H54 (cell line): Measurements from ENCODE around the gene SMIM11.
"Not testable (repeated sequence)": the region's sequence is repeated elsewhere in the genome, so short reads cannot be mapped to it uniquely, and the experiment has no call there.

Experiments
- DNase-seq: peaks from one replicate; pipeline ENCODE4 v3.0.0; 2011; ENCODE audit warnings: low spot score, mixed read lengths; ENCODE audit not compliant: insufficient read length
- FAIRE-seq: peaks from 3 replicates; lab custom pipeline; 2011; peaks lifted over from hg19 to GRCh38; lab: Jason Lieb, UNC

Gene SMIM11

GRCh38 chr21:34429710-34430109 lies 54.4 kb downstream of the SMIM11 start:
- FAIRE-seq: peak; percentile 41
- not testable (repeated sequence) for DNase-seq
